ENCODE measurements around the gene MEGF11. TPM values are rescaled to one million over a fixed set of nuclear protein-coding genes. Genes with fewer than 3 reads are reported as not detected.

MEGF11 gene
- total RNA-seq, 1 donor from 2014 or later: not detected

GRCh38 chr15:66229790-66230465, 23.6 kb downstream of the MEGF11 start:
- Mint-ChIP-seq H3K4me1 (no peaks in the 10 kb centered on the region), H3K9me3 (no peaks in the 10 kb centered on the region), H3K36me3 (ENCODE audit: low read depth) (no peaks in the 10 kb centered on the region), H3K4me3 (no peak overlapping the region), H3K27ac (no peak overlapping the region), H3K27me3 (no peaks in the 10 kb centered on the region)
- CTCF ChIA-PET: no interaction called here
- ATAC-seq (ENCODE audit: low read depth) (no peak), DNase-seq (no peak)
- POLR2A ChIA-PET: no interaction called here
- TF ChIP-seq CTCF (IDR thresholded peaks at IDR 0.05): no peak
- intact Hi-C loops (cut with micrococcal nuclease): no loop called here

- CTCF ChIA-PET: no interaction called here
- no peak for TF ChIP-seq CTCF (IDR thresholded peaks at IDR 0.05)
- ATAC-seq (ENCODE audit: low read depth): no peak
- DNase-seq: no peak
- intact Hi-C loops (cut with micrococcal nuclease): no loop called here
- H3K36me3 Mint-ChIP-seq (ENCODE audit: low read depth): no peaks in the 10 kb centered on the region
- POLR2A ChIA-PET: no interaction called here
- H3K4me3 Mint-ChIP-seq: no peak overlapping the region
- no peak overlapping the region for H3K27ac Mint-ChIP-seq
- no peaks in the 10 kb centered on the region for H3K27me3 Mint-ChIP-seq
- H3K4me1 Mint-ChIP-seq: no peaks in the 10 kb centered on the region
- H3K9me3 Mint-ChIP-seq: no peaks in the 10 kb centered on the region
Observed at GRCh38 chr15:66228807-66229735, 24.5 kb downstream of the MEGF11 start.

GRCh38 chr15:66226736-66227135, 26.8 kb downstream of the MEGF11 start:
- no peaks in the 10 kb centered on the region for H3K9me3 Mint-ChIP-seq
- no peak for DNase-seq
- H3K27me3 Mint-ChIP-seq: peaks cover 3% of the 10 kb centered on the region
- ChIA-PET POLR2A (no interaction called here), CTCF (no interaction called here)
- intact Hi-C loops (cut with micrococcal nuclease): no loop called here
- H3K27ac Mint-ChIP-seq: no peak overlapping the region
- no peak overlapping the region for H3K4me3 Mint-ChIP-seq
- no peaks in the 10 kb centered on the region for H3K4me1 Mint-ChIP-seq
- no peak for ATAC-seq (ENCODE audit: low read depth)
- H3K36me3 Mint-ChIP-seq (ENCODE audit: low read depth): no peaks in the 10 kb centered on the region
- no peak for TF ChIP-seq CTCF (IDR thresholded peaks at IDR 0.05)

GRCh38 chr15:66225656-66226274, 27.8 kb downstream of the MEGF11 start:
- intact Hi-C loops (cut with micrococcal nuclease): no loop called here
- Mint-ChIP-seq H3K27ac (no peak overlapping the region), H3K27me3 (peaks cover 3% of the 10 kb centered on the region), H3K36me3 (ENCODE audit: low read depth) (no peaks in the 10 kb centered on the region), H3K4me3 (no peak overlapping the region), H3K4me1 (no peaks in the 10 kb centered on the region), H3K9me3 (no peaks in the 10 kb centered on the region)
- CTCF ChIA-PET: no interaction called here
- ATAC-seq (ENCODE audit: low read depth): no peak
- POLR2A ChIA-PET: no interaction called here
- TF ChIP-seq CTCF (IDR thresholded peaks at IDR 0.05): no peak
- no peak for DNase-seq

GRCh38 chr15:66224946-66225345, 28.6 kb downstream of the MEGF11 start:
- intact Hi-C loops (cut with micrococcal nuclease): no loop called here
- ATAC-seq (ENCODE audit: low read depth) (no peak), DNase-seq (no peak)
- Mint-ChIP-seq H3K4me3 (no peak overlapping the region), H3K4me1 (no peaks in the 10 kb centered on the region), H3K27ac (no peak overlapping the region), H3K9me3 (no peaks in the 10 kb centered on the region), H3K36me3 (ENCODE audit: low read depth) (no peaks in the 10 kb centered on the region), H3K27me3 (peaks cover 6% of the 10 kb centered on the region)
- TF ChIP-seq CTCF (IDR thresholded peaks at IDR 0.05): no peak
- POLR2A ChIA-PET: no interaction called here
- CTCF ChIA-PET: no interaction called here
